Stimulated activated CD8-positive, alpha-beta memory T cell treated with anti-CD3 and anti-CD28 coated beads, Interleukin-7, amount 100 ng/mL, for 24 hours (primary cell): ENCODE data around the gene PPP1R14C.

Experiments used
- DNase-seq: peaks from one replicate; pipeline ENCODE4 v3.0.0-alpha.2; 2020; ENCODE audit warnings: low read depth

Gene PPP1R14C

GRCh38 chr6:150220634-150221551 lies 78.0 kb downstream of the PPP1R14C start:
- no peak for DNase-seq

- DNase-seq, result no peak
These were observed 82.0 kb downstream of the PPP1R14C start for GRCh38 chr6:150224820-150225219.

DNA sequence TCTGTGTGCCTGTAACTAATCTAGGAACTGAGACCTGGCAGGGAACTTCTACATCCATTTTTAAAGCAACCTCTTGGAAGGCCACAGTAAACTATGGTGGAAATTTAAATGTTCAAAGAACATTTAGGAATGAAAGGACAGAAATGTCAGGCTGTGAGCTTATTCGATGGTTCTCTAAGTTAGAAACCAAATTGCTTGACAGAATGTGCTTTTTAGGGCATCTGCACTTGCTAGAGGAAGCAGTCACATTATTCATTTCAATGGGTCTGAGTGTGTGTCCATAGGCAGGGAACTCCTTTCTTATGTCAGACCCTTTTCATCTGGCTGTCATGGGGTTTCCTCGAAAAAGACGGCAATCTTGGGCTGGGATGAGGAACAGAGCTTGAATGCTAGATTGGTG lies 84.4 kb downstream of the PPP1R14C start:
- no peak for DNase-seq

GRCh38 chr6:150228072-150228733 lies 85.4 kb downstream of the PPP1R14C start:
- no peak for DNase-seq

DNA sequence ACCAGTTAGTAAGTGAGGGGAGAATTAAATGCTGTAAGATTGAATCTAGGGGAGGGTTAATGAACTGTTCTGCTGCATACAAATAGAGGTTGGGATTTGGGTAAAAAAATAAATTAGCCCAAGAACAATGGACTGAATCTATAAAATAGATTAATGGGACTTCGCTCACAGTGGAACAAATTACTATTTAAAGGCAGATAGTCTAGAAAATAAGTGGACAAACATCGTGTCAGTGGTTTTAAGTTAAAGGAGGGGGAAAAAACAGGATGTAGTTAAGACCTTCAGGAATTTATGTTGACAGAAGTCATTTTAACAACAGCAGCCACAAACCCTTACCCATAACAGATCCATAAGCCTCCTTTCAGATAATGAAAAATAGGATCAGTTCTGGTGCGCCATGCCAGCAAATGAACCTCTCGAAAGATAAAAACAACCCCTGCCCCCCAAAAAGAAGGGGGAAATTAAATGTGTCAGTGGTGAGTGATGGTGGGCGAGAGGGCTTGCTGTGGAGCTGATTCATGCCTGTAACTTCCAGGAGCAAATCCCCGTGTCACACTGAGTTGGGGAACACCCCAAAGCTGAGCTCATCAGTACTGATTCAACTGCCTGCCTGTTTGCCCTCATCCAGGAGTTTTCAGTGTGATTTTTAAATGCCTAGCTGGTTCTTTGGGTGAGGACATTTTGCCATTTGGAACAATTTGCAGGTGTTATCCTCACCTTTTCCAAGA lies 86.8 kb downstream of the PPP1R14C start:
- DNase-seq, result no peak

GRCh38 chr6:150230164-150230561 lies 87.3 kb downstream of the PPP1R14C start:
- no peak for DNase-seq

DNA sequence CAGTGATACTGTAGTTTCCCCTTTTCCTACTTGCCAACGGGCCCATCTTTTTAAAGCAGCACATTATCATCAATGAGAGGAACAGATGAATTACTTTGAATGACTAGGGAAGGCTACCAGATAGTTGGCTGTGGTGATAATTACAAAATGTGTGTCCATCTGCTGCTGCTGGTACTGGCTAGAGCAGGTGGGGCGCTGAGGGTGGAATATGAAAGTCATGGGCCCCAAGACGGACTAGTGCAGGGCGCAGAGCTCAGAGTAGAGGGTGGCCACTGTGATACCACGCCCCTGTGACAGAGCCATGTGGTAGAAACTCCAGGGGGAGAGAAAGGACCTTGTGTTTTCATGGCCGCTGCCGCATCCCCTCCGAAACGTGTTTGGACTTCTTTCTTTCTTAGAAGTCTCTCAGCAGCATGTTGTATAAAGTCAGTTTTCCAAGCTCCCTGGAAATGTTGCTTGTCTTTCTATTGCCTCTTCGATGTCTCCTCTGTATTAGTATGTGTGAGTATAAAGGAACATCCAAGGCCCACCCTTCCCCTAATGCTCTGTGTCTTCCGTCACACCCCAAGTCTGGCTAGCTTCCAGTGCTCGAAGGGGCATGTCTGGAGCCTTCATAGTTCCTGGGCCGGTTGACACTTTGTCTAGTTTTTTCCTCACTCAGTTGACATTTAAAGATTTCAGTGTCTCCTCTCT lies 88.1 kb downstream of the PPP1R14C start:
- DNase-seq, result no peak

DNA sequence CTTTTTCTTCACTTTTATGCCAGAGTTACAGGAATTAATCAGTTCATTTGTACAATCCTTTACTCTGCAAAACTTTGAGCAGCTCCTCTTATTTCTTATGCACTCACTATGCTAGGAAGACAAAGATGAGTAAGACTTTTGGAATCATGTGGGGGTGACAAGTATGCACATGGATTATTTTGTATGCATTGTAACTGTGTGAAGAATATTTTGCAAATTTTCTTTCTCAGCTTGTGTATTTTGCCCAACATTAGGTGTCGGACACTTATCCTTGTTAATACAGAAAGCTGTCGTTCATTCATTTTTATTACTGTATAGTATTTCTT lies 88.6 kb downstream of the PPP1R14C start:
- no peak for DNase-seq

GRCh38 chr6:150233843-150234269 lies 91.0 kb downstream of the PPP1R14C start:
- no peak for DNase-seq

DNA sequence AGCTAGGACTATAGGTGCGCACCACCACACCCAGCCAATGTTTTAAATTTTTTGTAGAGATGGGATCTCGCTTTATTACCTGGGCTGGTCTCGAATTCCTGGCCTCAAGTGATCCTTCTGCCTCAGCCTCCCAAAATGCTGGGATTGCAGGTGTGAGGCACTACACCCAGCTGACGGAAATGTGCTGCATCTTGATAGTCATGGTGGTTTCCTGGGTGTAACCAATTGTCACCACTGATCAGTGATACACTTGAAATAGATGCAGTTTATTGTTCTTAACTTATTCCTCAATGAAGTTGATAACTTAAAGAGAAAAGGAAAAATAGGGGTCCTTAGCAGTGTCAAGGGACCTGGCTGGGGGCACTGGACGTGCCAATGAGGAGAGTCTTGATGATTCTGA lies 92.4 kb downstream of the PPP1R14C start:
- DNase-seq, result no peak

DNA sequence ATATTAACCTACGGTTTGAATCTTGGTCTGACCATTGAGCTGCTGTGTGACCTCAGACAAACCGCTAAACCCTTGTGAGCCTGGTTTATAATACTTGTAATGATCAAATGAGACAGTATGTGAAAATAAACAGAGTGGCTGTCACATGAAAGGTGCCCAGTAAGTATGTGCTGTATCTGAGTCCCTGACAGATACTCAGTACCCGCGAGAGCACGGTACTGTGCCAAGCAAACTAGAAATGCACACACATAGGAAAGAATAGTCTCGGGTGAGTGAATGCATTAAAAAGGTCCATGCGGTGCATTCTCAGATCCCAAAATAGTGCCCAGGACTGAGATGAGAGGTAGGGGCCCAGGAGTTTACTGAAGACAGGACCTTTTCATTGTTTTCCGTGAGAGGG lies 93.3 kb downstream of the PPP1R14C start:
- no peak for DNase-seq

DNA sequence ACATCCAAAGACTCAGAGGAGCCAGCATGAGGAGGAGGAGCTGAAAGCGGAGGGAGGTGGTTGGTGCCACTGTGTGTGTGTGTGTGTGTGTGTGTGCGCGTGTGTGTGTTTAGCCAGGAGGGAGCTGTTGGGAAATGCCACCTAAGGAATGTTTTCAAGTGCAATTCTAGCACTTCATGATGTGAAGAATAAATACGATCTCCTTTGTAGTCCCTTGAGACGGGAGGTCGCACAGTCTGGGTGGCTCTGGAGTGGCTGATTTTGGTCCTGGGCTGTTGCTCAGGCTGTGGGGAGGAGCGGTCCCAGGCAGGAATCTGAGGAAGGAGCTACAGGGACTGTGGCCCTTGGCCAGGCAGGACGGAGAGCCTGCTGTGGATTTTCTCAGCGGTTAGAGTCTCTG lies 93.7 kb downstream of the PPP1R14C start:
- no peak for DNase-seq

- DNase-seq, result no peak
These were observed 94.8 kb downstream of the PPP1R14C start for GRCh38 chr6:150237626-150238025.

GRCh38 chr6:150238336-150238741 lies 95.5 kb downstream of the PPP1R14C start:
- no peak for DNase-seq

DNA sequence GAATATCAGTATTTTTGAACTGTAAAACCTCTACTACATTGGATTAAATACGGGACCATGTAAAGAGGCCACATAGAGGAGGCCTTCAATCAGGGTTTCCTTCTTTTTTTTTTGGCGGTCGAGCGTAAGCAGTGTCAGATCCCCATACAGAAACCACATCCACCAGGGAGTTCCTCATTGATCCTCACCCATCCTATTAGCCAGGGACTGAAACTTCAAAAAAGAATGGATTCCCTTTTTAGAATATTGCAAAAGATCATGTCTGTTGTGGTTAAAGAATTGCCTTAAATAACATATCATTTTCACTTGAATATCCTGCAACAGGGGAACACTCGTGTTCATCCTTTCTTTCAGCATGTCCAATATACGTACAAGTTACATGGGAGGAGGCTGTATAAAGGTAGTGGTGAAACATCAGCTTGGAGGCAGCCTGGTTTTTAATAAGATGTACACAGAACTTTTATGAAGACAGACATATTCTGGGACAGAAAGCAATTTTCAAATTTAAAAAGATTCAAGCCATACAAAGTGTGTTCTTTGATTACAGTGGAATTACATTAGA lies 96.1 kb downstream of the PPP1R14C start:
- no peak for DNase-seq

DNA sequence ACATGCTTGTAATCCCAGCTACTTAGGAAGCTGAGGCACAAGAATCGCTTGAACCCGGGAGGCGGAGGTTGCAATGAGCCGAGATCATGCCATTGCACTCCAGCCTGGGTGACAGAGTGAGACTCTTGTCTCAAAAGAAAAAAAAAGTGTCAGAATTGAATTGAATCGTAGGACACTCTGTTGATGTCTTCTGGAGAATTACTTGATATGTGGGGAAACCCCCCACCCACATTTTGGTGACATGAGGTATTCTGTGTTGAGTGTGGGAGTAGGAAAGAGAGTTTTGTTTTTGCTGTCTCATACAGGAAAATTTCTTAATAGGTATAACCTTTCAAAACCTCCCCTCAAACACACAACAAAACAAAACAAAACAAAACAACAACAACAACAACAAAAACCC lies 98.9 kb downstream of the PPP1R14C start:
- DNase-seq, result peak; percentile 9

GRCh38 chr6:150243620-150244314 lies 100.9 kb downstream of the PPP1R14C start:
- DNase-seq, result no peak

GRCh38 chr6:150245148-150245935 lies 102.5 kb downstream of the PPP1R14C start:
- DNase-seq, result no peak

- no peak for DNase-seq
These were observed 105.0 kb downstream of the PPP1R14C start for GRCh38 chr6:150247803-150248202.

DNA sequence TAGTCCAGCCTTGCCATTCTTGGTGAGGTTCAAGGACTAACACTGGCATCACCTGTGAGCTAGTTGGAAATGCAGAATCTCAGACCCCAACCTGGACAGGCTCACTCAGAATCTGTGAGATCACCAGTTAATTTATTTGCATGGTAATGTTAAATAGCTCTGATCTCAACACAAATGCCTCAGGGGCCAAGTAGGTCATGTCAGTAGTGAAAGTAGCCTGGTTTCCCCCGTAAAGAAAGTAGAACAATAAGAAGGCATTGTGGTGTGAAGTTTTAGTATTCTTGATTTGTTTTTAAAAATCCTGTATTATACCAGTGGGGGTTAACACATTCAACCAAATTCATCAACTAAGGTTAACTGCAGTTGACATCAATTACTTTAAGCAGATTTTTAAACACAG lies 105.5 kb downstream of the PPP1R14C start:
- no peak for DNase-seq
